Activated CD8-positive, alpha-beta T cell treated with anti-CD3 and anti-CD28 coated beads for 36 hours (primary cell): ENCODE measurements around the gene SMPD1. TPM values are rescaled to one million over a fixed set of nuclear protein-coding genes. Genes with fewer than 3 reads are reported as not detected.

Source experiments
- ATAC-seq: fragments of 200-7000 bp; cut with Tn5 transposase; one replicate; pipeline ENCODE4 v1.10.0; 2021; ENCODE audit warnings: mild to moderate bottlenecking, moderate library complexity
- CTCF ChIA-PET: fragments of 350-600 bp; sonication (Branson Sonifier 250); formaldehyde crosslinking; loops from one replicate; lab custom pipeline; 2021; ENCODE audit warnings: antibody characterized with exemption; lab: Charles Lee
- POLR2A ChIA-PET: fragments of 350-600 bp; sonication (Branson Sonifier 250); formaldehyde crosslinking; loops from one replicate; lab custom pipeline; 2021; ENCODE audit warnings: antibody characterized with exemption; lab: Charles Lee
- DNase-seq: peaks from one replicate; pipeline ENCODE4 v3.0.0-alpha.2; 2020
- H3K27ac Mint-ChIP-seq: one replicate; pipeline ENCODE4 v1.8.0; 2021; ENCODE audit warnings: mild to moderate bottlenecking, mixed read lengths
- H3K27me3 Mint-ChIP-seq: one replicate; pipeline ENCODE4 v1.8.0; 2021; ENCODE audit warnings: mixed read lengths
- H3K36me3 Mint-ChIP-seq: one replicate; pipeline ENCODE4 v1.8.0; 2021; ENCODE audit warnings: low read depth, mixed read lengths
- H3K4me1 Mint-ChIP-seq: one replicate; pipeline ENCODE4 v1.8.0; 2021; ENCODE audit warnings: low read depth, mixed read lengths
- H3K4me3 Mint-ChIP-seq: one replicate; pipeline ENCODE4 v1.8.0; 2021; ENCODE audit warnings: mild to moderate bottlenecking, moderate library complexity, mixed read lengths
- H3K9me3 Mint-ChIP-seq: one replicate; pipeline ENCODE4 v1.8.0; 2021; ENCODE audit warnings: mixed read lengths
- CTCF ChIP-seq: fragments of 200-600 bp; IDR thresholded peaks from one replicate; pipeline ENCODE4 v1.8.0; 2022; ENCODE audit warnings: antibody characterized with exemption, mild to moderate bottlenecking
- intact Hi-C: fragments of 100-400 bp; cut with micrococcal nuclease; formaldehyde crosslinking; loops from one replicate; pipeline ENCODE4 v1.10.0; 2022
- total RNA-seq, 2 experiments: library from RNA; stranded (reverse); gene quantifications; one replicate each; pipeline ENCODE4 v1.2.3, GENCODE V29; 2021

The SMPD1 gene
- total RNA-seq, 2 experiments from 2014 or later = 10.6 to 11.2 TPM

GRCh38 chr11:6357222-6357621 lies 33.1 kb upstream of the SMPD1 start:
- CTCF ChIA-PET = interaction anchor here (0.9 to 1.7 kb wide), 5 partner anchors 21 to 333 kb away, joined by 3 to 9 read pairs (median 3); no protein-coding TSS in a partner anchor
- Mint-ChIP-seq H3K9me3 (no peaks in the 10 kb centered on the region), H3K27ac (peak overlapping the region; percentile 4), H3K27me3 (no peaks in the 10 kb centered on the region), H3K4me1 (peaks cover 21% of the 10 kb centered on the region), H3K4me3 (no peak overlapping the region), H3K36me3 (no peaks in the 10 kb centered on the region)
- DNase-seq (peak; percentile 77), ATAC-seq (peak; percentile 82)
- no peak for TF ChIP-seq CTCF
- intact Hi-C loops = no loop called here
- POLR2A ChIA-PET = no interaction called here

GRCh38 chr11:6360183-6360582 lies 30.1 kb upstream of the SMPD1 start:
- no peak overlapping the region for H3K4me3 Mint-ChIP-seq
- ChIA-PET CTCF (interaction anchor here (4.1 to 6.1 kb wide), 2 partner anchors 17 to 108 kb away, joined by 70 to 119 read pairs; no protein-coding TSS in a partner anchor), POLR2A (no interaction called here)
- H3K36me3 Mint-ChIP-seq = no peaks in the 10 kb centered on the region
- intact Hi-C loops = loop anchor here (10.0 kb wide), 1 partner anchor 335 kb away; no protein-coding TSS in a partner anchor
- TF ChIP-seq CTCF = no peak
- peaks cover 13% of the 10 kb centered on the region for H3K4me1 Mint-ChIP-seq
- no peak for ATAC-seq
- DNase-seq = no peak
- H3K9me3 Mint-ChIP-seq = no peaks in the 10 kb centered on the region
- no peak overlapping the region for H3K27ac Mint-ChIP-seq
- H3K27me3 Mint-ChIP-seq = no peaks in the 10 kb centered on the region

- ChIA-PET CTCF (interaction anchor here (0.6 to 6.1 kb wide), 90 partner anchors 8 to 867 kb away, joined by 3 to 119 read pairs (median 4); partner anchors contain the start of genes APBB1, CAVIN3, CCKBR and FHIP1B), POLR2A (interaction anchor here (1.5 to 1.7 kb wide), 2 partner anchors 9 to 14 kb away, joined by 5 read pairs; no protein-coding TSS in a partner anchor)
- intact Hi-C loops = loop anchor here (10.0 kb wide), 1 partner anchor 338 kb away; no protein-coding TSS in a partner anchor
Observed at GRCh38 chr11:6362185-6362872, 27.9 kb upstream of the SMPD1 start.

GRCh38 chr11:6362873-6363678 lies 27.2 kb upstream of the SMPD1 start:
- intact Hi-C loops = loop anchor here (10.0 kb wide), 1 partner anchor 338 kb away; no protein-coding TSS in a partner anchor
- peak; percentile 98 for ATAC-seq

More at GRCh38 chr11:6362185-6362872, 27.9 kb upstream of the SMPD1 start:
- no peak for TF ChIP-seq CTCF
- Mint-ChIP-seq H3K27me3 (no peaks in the 10 kb centered on the region), H3K4me3 (no peak overlapping the region), H3K4me1 (peaks cover 3% of the 10 kb centered on the region), H3K36me3 (no peaks in the 10 kb centered on the region), H3K9me3 (no peaks in the 10 kb centered on the region), H3K27ac (no peak overlapping the region)
- DNase-seq (no peak), ATAC-seq (no peak)

More at GRCh38 chr11:6362873-6363678, 27.2 kb upstream of the SMPD1 start:
- peak; percentile 85 for DNase-seq
- ChIA-PET POLR2A (interaction anchor here (0.6 to 1.7 kb wide), 3 partner anchors 9 to 13 kb away, joined by 3 to 5 read pairs (median 5); no protein-coding TSS in a partner anchor), CTCF (interaction anchor here (0.6 to 6.1 kb wide), 95 partner anchors 9 to 867 kb away, joined by 3 to 119 read pairs (median 4); partner anchors contain the start of genes APBB1, C11orf42, CAVIN3 and CCKBR)
- H3K27ac Mint-ChIP-seq = no peak overlapping the region
- no peak overlapping the region for H3K4me3 Mint-ChIP-seq
- H3K36me3 Mint-ChIP-seq = no peaks in the 10 kb centered on the region
- no peaks in the 10 kb centered on the region for H3K9me3 Mint-ChIP-seq
- TF ChIP-seq CTCF = peak; percentile 74
- H3K27me3 Mint-ChIP-seq = no peaks in the 10 kb centered on the region
- no peaks in the 10 kb centered on the region for H3K4me1 Mint-ChIP-seq
